RPMI7951 (cell line): ENCODE data around the gene PSAP. TPM values are rescaled to one million over a fixed set of nuclear protein-coding genes. Genes with fewer than 3 reads are reported as not detected.
"Not testable (repeated sequence)": the region's sequence is repeated elsewhere in the genome, so short reads cannot be mapped to it uniquely, and the experiment has no call there.

Experiments used
- DNase-seq: peaks from one replicate; pipeline ENCODE4 v3.0.0-alpha.2; 2012; ENCODE audit warnings: low read depth
- total RNA-seq: library from RNA; depleted of rRNA; stranded (reverse); fragments of >200 nt; shearing (Covaris generic); gene quantifications from 2 replicates; pipeline ENCODE4 v1.2.3, GENCODE V29; 2014; rRNA removed

The PSAP gene
- total RNA-seq = 304 and 324 TPM in 2 replicates

DNA sequence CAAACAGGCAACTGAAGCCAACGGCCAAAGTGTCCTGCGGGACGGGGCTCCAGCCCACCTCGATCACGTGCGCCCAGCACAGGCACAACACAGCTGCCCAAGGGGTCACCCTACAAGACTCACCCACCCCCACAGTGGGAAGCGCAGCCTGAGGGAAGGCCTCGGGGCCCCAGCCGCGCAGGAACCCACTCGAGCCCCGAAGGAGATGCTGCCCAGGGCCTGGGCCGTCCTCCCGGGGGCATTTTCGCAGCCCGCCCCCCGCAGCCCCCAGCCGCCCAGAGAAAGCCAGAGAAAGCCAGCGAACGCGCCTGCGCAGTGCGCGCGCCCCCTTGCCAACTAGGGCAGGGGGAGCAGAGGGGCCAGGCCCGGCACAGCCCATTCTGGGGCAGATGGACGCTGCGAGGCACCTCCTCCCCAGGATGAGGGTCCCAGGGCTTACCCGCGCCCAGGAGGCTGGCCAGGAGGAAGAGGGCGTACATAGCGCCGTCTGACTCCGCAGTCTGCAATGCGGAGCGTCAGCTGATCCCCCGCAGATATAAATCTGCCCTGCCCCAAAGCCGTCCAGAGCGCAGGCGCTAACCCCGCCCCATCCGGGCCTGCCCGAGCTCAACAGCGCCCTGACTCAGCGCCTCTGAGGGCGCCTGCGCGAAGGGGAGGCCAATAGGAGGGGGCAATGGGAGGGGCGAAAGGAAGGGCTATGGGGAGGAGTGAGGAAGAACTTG, at the start of gene PSAP:
Gene PSAP, minus strand, starts transcription at position 509 of the 722 bp plus-strand sequence. Its CDS starts 30 bp downstream, at position 479.
- peak; percentile 95 for DNase-seq

DNA sequence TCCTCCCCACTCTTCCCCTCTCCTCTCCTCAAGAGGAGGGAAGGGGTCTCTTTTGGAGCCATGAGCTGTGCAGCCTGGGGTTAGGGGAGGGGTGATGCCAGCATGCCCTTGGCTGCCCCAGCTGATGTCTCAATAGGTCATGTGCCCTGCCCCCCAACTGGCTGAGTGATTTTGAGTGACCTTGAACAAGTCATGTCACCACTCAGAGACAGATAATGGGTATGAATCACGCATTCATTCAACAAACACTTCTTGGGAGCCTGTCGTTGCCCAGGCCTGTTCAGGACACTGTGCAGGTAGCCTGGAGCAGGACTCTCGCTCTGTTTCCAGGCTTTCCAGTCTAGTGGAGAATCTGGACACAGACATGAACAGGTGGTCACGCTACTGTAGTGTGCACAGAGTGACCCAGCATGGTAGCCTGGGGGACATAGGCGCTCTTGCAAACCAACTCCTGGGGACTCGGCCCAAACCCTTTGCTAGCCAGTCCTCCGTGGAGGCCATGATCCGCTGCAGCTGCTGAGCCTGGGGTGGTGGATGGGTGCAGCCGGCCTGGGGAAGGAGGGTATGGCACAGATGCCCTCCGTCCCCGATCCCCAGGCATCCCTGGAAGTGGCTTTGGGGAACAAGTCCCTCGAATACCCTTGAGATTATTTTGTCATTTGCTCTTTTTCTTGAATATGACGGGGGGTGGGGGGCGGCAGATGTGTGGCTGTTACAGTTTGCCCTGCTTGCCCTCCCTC, 49.6 kb upstream of the PSAP start:
- DNase-seq = no peak

DNA sequence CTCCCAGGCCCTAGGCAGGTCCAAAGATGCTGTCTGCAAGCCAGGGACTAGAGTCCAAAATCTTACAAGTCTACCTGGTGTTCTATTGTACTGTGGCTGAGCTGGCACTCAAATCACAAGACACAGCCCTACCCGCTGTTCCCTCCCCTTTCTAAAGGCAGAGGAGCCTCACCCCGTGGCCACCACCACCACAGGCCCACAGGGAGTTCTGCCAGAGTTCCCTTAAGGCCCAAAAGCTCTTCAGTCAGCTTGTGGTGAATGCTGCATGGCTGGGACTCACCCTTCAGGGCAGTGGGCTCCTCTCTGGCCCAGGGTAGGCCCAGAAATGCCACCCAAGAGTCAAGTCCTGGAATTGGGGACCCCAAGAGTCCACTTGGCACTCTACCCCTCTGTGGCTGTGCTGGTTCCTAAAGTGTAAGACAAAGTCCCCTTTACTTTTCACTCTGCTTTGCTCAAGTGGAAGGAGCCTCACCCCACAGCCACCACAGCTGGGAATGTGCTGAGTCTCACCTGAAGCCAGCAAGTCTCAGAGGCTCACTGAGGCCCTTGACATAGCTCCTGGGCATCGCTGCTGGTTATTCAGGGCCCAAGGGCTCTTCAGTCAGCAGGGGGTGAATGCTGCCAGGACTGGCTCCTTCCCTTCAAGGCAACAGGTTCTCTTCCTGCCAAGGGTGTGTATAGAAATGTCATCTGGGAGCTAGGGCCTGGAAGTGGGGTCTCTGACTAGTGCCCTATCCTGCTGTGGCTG, 48.8 kb upstream of the PSAP start:
- DNase-seq = no peak

DNA sequence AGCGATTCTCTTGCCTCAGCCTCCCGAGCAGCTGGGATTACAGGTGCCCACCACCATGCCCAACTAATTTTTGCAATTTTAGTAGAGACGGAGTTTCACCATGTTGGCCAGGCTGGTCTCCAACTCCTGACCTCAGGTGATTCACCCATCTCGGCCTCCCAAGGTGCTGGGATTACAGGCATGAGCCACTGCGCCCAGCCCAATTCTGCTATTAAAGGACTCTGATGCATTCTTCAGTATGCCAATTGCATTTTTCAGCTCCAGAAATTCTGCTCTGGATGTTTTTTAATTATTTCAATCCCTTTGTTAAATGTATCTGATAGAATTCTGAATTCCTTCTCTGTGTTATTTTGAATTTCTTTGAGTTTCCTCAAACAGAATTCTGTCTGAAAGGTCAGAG, 47.3 kb upstream of the PSAP start:
- DNase-seq = not testable (repeated sequence)

DNA sequence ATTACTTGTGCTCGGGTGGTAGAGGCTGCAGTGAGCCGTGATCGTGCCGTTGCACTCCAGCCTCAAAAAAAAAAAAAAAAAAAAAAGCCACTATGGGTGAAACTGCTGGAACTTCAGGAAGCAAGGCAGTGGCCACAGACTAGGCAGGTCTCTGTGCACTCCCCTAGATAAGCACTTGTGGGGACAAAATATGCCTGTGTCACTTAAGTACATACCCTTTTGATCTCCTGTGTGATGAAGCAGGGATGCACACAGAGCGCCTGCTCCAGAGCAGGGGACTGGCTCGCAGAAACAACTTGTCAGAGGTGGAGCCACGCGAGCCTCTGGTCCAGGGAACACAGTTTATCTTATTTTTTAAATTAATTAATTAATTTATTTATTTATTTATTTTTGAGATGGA, 42.9 kb upstream of the PSAP start:
- DNase-seq = no peak

DNA sequence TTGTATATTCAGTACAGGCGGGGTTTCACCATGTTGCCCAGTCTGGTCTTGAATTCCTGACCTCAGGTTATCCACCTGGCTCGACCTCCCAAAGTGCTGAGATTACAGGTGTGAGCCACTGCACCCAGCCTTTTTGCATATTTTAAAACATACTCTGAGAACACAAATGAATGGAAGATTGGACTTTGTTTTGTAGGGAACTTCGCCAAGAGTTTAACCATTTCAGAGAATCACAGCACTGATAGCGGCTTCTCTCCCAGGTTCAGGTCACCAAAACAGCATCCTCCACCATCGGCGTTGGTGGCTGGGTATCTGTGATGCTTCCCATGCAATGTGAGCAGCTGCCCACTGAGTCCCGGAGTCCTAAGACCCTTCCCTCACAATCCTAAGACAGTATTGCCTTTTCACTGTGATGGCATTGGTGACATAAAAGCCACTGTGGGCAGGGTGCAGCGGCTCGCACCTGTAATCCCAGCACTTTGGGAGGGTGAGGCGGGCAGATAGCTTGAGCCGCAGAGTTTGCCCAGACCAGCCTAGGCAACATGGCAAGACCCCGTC, 42.3 kb upstream of the PSAP start:
- no peak for DNase-seq

DNA sequence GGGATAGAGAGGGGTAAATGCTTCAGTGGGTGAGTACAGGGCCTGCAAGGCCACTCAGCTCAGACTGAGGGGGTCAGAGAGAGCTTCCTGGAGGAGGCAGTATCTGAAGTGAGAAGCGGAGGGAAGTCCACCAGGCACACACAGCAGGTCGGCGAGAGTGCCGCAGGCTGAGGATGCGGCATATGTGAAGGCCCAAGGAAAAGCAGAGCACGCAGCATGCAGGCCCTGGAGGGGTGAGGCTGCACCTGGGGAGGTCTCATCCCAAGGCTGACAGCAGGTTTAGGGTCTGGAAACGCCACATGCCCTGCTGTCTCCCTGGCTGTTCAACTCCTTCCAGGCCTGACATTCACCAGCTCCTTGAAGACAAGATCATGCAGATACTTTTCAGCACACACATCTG, 40.4 kb upstream of the PSAP start:
- DNase-seq = no peak

DNA sequence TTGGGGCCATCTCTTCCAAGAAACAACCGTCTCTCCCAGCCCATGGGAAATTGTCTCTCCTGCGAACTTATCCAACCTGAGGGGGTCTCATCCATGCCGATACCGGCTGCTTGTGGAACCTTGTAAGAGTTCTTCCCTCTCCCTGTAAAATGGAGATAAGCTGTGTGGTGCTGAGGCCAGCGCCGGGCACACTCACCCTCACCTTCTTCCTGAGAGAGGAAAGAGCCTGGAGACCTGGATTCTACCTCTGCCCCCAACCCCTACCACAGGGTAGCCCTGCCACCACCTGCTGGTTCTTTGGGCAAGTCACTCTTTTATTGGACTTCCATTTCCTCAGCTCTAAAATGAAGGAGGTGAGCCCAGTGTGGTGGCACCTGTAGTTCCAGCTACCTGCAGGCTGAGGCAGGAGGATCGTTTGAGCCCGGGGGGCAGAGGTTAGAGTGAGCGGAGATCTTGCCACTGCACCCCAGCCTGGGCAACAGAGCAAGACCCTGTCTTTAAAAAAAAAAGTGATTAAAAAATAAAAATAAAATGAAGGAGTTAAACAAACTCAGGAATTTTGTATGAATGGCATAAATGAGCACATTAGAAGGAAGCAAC, 38.4 kb upstream of the PSAP start:
- DNase-seq = no peak

DNA sequence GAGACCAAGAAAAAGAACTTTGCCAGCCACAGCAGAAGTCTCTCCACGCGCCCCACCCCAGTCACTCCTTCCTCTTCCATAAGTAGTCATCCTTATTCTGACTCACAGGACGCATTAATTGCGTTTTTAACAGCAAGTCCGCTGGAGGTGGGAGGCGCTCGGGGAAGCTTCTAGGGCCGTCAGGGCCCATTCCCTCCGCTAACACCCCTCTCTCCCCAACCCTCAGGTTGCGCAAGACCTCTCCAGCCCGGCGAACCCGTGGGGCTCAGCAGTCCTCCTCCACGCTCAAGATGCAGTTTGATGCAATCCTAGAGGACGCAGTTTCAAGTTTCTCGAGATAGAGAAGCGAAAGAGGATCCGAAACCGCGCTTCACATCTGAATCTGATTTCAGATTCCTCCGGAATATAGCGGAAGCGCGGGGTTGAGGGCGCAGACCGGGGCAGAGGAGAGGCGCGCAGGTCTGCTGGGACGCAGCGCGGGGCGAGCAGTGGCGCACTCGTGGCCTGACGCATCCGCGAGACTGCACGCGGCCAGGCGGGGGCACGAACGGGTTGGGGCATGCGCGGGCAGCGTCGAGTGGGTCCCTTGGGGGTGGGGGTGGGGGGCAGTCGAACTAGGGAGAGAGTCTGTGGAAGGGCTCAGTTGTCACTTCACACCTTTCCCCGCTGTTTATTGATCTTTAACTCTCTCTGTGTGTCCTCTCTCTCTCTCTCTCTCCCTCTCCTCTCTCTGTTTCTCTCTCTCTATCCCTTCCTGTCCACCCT, 37.8 kb upstream of the PSAP start:
- peak; percentile 65 for DNase-seq

DNA sequence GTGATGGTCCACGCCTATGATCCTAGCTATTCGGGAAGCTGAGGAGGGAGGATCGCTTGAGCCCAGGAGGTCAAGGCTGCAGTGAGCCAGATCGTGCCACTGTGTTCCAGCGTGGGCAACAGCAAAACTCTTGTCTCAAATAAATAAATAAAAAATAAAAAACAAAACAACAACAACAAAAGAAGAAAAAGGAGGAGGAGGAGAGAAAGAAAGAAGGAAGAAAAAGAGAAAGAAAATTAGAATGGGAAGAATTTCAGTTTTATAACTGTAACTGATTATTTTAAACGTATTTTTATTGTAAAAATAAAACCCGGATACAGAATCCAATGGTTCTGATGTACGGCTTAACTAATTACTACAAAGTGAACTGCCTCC, 37.2 kb upstream of the PSAP start:
- no peak for DNase-seq

DNA sequence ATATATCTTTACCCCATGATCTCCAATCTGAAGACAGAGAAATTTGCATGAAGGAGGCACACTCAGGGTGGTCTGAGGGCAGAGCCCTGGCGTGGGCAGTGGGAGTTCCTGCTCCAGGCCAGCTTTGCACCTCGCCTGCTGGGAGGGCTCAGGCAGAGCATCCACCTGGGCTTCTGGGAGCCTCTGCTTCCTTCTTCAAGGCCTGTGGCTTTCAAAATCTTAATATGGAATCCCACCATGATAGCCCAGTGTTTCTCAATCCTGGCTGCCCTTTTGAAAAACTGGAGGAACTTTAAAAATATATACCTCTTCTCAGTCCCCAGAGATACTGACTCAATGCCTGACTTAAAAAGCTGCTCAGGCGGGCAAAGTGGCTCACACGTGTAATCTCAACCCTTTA, 36.7 kb upstream of the PSAP start:
- no peak for DNase-seq

DNA sequence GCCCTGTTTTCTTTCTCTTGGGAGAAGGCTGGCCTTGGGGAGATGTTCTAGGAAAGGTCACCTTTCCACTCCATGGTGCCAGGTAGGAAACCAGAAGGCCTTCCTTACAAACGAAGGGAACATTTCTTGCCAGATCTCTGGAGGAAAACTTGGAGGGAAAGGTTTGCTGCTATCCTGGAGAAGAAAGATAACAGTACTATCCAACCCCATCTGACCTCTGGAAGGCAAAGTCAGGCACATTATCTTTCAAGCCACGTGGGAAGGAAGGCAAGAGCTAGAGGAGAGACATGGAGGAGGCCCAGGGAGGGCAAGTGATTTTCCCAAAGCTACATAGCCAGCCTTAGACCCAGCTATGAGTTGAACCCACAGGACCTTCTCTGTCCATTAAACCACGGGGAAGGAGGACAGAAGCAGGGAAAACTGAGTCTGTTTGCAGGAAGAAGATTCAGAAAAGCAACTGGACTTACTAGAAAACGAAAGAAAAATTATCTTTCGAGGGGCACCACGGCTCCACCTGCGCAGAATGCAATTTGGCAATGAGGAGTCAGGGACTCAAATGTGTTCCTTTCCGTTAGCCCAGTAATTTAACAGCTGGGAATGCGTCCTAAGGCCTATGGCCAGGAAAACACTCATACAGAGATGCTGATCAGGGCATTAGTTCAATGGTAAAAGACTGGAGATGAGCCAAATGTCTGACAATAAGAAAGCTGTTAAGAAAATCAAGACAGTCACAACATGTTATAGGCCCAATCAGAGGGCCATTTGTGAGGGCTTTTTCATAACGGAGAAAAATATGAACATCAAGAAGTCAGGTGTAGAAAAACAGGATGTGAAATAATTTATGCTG, 32.0 kb upstream of the PSAP start:
- DNase-seq = no peak

DNA sequence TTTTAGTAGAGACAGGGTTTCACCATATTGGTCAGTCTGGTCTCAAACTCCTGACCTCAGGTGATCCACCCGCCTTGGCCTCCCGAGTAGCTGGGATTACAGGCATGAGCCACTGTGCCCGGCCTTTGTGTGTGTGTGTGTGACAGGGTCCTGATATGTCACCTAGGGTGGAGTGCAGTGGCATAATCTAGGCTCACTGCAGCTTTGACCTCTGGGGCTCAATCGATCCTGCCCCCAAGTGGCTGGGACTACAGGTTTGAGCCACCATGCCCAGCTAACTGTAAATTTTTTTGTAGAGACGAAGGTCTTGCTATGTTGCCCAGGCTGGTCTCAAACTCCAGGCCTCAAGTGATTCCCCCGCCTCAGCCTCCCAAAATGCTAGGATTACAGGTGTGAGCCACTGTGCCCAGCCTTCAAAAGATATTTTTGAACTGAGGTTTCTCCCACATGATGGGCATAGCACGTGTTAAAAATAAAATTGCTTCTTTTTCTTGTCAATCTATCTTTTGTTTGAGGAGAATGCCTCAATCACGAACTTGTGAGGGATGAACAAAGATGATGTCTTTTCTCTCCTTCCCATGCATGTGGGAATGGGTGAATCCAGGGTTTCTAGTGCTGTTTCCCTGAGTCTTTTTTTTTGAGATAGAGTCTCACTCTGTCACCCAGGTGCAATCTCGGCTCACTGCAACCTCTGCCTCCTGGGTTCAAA, 30.8 kb upstream of the PSAP start:
- DNase-seq = no peak

DNA sequence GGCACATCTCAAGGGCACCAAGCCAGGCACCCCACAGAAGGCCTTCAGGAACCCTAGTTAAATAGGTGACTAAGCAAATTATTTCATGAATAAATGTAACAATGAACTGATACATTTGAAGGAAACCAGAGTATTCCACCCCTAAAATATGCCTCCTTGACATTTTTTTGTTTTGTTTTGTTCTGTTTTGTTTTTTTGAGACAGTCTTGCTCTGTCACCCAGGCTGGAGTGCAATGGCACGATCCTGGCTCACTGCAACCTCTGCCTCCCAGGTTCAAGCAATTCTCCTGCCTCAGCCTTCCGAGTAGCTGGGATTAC, 30.2 kb upstream of the PSAP start:
- not testable (repeated sequence) for DNase-seq

DNA sequence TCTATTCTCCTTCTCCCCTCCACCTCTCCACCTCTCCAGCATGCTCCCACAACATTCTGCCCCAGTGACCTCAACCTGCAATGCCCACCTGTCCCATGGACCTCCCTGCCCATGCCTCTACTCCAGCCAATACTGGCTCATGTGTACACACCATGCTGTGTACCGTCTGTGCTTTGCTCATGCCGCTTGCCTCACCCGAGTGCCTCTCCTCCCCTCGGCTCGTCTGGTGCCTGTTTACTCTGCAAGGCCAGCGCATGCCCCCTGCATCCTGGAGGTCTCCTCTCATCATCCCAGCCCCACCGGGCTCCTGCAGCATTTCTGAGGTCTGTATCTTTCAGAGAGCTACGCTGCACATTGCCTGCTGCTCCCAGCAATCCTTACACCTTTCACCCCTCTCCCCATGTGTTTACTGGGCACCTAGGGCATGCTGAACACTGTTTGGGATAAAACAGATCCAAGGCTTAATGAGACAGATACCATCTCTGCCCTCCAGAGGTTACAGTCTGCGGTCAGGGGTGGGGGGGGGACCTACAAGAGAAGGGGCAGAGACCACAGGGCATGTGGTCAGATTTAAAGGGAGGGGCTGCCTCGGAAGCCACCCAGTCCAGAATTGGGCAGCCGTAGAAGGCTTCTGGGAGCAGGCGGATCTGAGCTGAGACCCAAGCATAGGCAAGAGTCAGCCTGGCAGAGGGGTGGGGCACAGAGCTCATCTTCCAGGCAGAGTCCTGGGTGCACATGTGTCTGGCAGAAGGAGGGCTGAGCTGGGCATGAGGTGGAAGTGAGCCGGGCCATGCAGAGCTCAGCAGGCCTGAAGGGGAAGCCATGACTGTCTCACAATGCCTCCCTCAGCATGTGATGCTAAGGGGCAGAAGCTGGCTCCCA, 29.6 kb upstream of the PSAP start:
- DNase-seq = no peak

DNA sequence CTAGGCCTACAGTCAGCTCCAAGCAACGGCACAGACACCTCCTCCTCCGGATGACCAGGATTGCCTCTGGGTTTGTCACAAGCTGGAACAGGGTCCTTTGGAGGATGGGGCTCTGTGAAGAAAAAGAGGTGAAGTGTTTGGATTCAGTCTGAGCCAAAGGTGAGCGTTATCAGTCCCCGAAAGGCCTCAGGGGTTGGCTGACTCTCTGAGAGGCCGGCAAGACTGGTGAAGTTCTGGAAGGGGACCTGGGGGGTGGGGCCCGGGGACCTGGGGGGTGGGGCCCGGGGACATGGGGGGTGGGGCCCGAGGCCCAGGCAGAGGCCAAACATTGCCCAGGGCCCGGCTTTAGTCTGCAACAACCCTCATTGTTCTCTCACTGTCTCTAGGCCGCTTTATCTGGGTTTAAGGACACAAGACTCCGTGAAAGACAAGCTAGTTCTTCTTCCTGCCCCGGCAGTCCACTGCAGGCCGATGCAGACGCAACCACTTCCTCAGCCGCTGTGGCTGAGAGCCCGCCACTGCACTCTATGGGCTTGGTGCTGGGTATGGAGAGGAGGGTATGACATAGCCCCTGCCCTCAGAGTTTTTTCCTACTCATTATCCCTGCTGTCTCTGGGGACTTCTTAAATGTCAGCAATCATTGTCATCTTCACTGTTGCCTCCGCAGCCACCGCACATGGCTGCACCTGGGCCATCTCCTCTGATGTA, 27.4 kb upstream of the PSAP start:
- DNase-seq = no peak

DNA sequence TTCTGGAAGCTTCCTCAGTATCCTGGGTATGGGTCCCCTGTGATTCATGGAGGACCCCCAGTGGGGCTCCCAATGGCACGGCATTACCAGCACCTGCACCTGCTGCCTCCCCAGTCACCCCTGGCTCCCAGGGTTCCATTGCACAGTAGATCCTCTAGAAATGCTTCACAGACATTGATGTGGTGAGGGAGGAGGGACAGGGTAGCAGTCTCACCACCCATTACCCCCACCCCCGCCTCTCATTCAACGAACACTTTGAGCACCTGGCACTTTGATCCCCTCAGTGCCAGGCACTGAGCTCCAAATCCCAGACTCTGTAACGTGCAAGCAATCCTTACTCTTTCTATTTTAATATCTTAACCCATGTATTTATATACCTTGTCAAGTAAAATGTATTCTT, 26.8 kb upstream of the PSAP start:
- DNase-seq = no peak
